Peyer's patch (tissue), 4 donors: ENCODE measurements around the gene ANKS4B.

Experiments
- CTCF ChIP-seq, 6 experiments: fragments of 450-650 bp in 4 of 6; fragments of 200-600 bp in 2 of 6; sonication (generic) in 1 of 6; IDR thresholded peaks; one replicate each; pipeline ENCODE4 v1.5.1; 2017 to 2019; ENCODE audit warnings: antibody characterized with exemption in 6 of 6, mild to moderate bottlenecking in 3 of 6, moderate library complexity in 1 of 6
- POLR2A ChIP-seq, 2 donors: fragments of 450-650 bp; IDR thresholded peaks; one replicate each; pipeline ENCODE4 v1.5.1; 2017; ENCODE audit warnings: antibody characterized with exemption in 2 of 2, mild to moderate bottlenecking in 2 of 2, moderate library complexity in 2 of 2

GRCh38 chr16:21300309-21301167, 67.0 kb downstream of the ANKS4B start:
- TF ChIP-seq POLR2A (IDR thresholded peaks at IDR 0.05) (peak in 1 of 2 donors; percentile 61), CTCF (IDR thresholded peaks at IDR 0.05) (peak in 5 of 6 experiments; percentile 36 to 96 (median 94))
